T-helper 1 cell (primary cell): Measurements from ENCODE around the gene DOK7.

Experiments used
- DNase-seq, 5 donors: peaks; one replicate each; pipeline ENCODE4 v3.0.0-alpha.2; 2012 to 2020

DOK7 gene

DNA sequence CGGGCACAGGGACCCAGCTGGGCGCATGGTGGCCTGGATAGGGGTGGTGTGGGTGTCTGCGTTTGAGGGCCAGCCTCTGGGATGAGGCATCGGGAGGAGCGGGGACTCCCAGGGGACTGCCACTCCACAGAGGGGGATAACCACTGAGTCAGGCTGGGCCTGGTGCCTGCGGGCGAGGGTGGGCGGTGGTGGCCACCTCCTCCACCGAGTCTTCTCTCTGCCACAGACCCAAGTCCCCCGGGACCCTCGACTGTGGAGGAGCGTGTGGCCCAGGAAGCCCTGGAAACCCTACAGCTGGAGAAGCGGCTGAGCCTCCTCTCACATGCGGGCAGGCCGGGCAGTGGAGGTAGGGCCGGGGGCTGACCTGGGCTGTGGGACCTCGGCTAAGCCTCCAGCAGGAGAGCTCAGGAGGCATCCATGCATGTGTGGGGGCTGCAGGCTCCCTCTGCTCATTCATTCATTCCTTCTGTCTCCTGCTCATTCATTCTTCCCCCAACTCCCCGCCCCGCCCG is 26.4 kb downstream of the DOK7 start:
- DNase-seq = no peak

DNA sequence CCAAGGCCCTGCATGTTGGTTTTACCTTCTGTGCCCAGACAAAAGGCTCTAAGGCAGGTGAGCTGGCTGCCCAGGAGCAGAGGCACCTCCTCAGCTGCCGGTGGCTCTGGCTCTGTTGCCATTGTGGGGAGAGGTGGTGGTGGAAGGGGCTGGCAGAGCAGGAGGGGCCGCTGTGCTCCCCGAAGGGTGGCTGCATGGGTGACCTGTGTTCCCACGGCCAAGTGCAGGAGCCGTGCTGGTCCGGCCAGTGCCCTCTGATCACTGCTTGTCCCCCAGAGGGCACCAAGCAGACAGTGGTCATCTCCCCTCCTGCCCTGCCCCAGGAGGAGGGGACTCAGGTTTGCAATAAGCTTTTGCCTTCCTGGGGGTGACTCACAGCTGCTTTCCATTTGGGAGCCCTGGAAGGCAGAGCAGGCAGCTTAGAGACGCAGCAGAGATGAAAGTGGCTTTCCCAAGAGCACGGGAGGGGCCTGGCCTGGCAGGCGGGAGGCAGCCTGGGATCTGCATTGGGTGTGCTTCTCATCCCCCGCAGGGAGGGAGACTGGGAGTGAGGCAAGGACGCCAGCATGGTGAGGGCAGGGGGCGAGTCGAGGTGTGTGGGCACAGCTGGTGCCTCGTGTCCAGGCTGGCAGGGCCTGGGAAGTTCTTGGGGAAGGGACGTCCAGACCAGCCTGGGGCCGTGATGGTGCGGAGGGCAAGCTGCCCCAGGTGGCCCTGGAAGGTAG is 28.7 kb downstream of the DOK7 start:
- no peak for DNase-seq

DNA sequence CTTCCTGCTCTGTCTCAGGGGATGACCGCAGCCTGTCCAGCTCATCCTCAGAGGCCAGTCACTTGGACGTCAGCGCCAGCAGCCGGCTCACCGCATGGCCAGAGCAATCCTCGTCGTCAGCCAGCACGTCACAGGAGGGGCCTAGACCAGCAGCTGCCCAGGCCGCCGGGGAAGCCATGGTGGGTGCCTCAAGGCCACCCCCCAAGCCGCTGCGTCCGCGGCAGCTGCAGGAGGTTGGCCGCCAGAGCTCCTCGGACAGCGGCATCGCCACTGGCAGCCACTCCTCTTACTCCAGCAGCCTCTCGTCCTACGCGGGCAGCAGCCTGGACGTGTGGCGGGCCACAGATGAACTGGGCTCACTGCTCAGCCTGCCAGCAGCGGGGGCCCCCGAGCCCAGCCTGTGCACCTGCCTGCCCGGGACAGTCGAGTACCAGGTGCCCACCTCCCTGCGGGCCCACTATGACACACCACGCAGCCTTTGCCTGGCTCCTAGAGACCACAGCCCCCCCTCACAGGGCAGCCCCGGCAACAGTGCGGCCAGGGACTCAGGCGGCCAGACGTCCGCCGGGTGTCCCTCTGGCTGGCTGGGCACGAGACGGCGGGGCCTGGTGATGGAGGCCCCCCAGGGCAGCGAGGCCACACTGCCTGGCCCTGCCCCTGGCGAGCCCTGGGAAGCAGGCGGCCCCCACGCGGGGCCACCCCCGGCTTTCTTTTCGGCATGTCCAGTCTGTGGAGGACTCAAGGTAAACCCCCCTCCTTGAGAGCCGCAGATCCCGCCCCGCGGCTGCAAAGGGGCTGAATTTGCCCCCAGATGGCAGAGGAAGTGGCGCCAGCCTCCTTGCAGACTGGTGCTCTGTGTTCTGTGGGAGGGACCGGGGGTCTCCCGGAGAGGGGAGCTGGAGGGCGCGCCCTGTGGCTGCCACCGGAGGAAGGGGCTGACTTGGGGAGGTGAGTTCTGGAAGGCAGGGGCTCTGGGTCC is 29.9 kb downstream of the DOK7 start:
- DNase-seq = no peak

DNA sequence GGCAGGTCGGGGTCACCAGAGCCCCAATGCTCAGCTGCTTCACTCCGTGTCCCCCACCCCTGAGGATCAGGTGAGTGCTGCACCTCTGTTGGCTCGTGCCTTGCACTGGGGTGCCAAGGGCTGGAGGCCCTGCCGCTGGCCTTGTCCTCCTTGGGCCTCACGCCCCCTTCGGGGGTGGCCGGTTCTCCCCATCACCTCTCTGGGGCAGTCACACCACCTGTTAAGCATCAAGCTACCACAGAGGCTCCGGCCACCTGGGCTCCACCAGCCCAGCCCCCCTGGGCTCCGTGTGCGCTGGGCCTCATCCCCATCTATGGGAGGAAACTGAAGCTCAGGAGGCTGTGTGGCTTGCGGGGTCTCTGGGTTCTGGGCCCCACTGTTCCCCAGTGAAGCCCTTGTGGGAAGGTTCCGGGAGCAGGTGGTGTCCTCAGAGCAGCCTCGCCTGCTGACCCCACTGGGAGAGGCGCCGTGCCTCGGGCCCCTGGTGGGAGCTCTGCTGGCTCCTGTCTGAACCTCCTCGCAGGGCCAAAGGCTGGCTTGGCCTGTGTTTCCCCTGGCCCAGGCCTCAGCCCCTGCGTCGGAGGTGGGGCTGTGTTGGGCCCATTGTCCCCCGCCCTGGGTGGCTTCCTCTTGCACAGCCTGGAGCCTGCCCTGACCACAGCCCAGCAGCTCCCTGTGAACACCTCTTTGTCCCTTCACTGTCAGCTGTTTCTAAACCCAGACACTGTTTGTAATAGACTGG is 30.8 kb downstream of the DOK7 start:
- no peak for DNase-seq

DNA sequence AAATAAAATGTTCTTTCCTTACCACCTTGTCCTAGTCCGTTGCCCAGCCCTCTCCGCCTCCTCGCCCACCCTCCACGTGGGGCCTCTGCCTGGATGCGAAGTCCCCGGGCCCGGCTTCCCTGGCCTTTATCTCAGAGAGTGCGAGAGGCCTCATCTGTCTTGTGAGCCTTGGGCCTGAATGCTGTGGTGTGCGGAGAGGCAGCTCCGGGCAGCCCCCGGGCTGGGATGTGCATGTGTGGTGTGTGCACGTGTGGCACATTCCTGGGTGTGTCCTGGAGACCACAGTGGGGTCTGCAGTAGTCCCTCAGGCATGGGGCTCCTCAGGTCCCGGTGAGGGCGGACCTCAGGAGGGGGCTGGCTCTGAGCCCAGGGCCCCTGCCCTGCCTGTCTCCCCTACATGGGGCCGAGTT is 31.4 kb downstream of the DOK7 start:
- DNase-seq = no peak

DNA sequence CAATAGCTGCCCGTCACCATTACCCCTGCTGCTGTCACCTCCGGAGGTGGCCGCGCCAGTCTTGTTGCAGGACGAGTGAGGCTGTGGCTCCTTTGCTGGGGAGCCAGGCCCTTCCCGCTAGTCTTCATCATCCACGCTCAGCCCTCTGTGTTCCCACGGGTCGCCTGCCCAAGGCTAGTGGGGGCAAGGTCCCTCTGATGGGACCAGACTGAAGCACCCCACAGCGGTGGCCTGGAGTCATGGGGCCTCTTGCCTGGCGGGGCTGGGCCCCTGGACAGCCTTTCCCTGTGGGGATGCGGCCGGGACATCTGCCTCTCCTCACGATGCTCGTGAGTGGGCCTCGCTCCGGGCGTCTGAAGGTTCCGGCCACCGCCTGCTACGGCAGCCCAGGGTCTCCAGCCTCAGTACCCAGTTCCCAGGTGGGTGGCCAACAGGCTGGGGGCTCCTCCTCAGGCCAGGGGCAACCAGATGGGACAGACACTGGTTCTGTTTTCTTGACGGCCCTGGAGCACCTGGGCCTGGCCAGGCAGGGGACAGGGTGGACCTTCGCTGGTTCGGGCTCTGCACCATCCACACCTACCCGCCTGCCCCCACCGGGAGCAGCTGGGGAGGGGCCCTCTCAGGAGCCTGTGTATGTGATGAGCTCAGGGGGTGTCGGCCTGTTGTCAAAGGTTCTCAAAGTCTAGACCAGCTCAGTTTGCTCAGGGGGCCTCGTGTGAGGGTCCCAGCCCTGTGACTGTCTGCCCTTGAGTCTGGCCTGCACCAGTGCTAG is 32.3 kb downstream of the DOK7 start:
- DNase-seq = no peak

DNA sequence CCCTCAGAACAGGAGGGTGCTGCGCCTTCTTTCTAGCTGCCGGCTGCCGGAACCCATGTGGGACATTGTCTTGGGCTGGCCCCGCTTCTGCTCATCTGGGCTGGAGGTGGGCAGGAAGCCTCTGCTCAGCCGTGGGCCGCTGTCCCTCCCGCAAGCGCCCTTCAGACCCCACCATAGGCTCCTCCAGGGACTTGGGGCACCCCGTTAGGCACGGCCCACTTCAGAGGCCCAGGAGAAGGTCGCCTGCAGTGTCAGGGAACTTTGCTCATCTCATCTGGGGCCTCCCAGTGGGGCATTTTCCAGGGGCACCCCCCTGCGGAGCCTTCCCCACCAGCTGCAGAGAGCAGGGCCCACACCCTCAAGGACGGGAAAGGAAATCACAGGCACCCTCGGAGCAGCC is 32.9 kb downstream of the DOK7 start:
- DNase-seq = no peak

DNA sequence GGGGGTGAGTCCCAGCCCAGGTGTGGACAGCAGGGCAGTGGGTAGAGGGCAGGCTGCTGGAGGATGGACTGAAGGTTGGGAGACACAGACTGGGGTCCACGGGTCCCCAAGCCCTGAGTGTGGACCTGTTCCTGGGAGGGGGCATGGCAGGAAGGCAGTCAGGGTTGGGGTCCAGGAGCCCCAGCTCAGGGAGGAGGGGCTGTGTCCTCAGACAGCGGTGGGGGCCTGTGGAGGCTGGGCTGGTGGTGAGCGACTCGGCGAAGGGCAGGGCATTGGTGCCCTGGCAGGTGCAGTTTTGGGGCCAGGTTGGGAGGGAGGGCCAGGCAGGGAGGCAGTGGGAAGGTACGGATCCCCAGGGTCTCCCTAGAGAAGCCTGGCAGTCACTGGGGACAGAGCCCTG is 34.0 kb downstream of the DOK7 start:
- no peak for DNase-seq

DNA sequence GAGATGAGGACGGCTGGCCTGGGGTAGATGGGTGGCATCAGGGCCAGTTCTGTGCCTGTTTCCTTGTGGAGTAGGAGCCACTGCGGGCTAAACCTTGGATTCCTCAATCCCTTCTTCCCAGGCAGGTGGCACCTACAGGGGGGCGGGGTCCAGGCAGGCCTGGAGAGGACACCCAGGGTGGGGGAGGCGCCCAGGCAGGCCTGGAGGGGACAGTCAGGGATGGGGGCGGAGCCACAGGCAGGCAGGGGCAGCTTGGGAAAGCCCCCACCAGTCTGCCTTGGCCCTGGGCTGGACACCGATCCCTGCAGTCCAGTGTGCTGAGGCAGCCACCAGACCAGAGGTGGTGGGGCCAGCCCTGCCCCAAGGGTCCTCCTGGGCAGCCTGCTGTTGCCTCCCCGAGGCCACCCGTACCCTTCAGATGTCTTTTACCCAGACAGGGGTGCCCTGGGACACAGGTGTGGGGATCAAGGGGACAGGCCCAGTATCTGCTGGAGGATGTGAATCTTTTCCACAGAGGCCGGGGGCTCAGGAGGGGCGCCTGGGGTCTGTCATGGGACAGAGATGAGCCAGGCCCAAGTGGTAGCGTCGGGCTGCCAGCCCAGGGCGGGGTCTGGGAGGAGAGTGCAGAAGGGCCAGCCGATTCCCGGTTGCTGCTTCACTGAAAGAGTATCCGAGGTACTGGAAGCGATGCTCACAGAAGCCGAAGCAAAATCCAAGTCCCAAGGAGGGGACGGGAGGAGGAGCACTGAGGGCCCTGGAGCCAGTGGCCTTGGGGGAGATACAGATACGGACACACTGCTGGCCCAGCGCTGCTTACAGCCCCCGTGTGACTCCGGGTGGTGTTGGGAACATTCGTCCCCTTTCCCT is 34.6 kb downstream of the DOK7 start:
- no peak for DNase-seq

DNA sequence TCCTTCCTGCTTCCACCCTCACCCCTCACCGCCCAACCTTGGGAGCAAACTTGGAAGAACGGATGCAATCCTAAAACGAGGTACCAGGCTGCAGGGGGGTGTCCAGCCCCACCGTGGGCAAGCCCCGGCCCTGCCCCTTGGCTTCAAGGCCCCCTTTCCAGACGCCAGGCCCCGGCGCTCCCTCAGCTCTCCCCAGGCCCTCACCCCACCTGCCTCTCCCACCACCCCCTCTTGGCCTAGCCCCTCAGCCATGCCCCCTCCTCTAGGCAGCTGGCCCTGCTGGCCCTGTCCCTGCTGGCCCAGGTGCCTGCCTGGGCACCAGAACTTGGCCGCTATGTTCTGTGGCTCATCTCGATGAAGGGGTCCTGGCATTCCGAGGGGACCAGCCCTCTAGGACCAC is 35.3 kb downstream of the DOK7 start:
- no peak for DNase-seq

DNA sequence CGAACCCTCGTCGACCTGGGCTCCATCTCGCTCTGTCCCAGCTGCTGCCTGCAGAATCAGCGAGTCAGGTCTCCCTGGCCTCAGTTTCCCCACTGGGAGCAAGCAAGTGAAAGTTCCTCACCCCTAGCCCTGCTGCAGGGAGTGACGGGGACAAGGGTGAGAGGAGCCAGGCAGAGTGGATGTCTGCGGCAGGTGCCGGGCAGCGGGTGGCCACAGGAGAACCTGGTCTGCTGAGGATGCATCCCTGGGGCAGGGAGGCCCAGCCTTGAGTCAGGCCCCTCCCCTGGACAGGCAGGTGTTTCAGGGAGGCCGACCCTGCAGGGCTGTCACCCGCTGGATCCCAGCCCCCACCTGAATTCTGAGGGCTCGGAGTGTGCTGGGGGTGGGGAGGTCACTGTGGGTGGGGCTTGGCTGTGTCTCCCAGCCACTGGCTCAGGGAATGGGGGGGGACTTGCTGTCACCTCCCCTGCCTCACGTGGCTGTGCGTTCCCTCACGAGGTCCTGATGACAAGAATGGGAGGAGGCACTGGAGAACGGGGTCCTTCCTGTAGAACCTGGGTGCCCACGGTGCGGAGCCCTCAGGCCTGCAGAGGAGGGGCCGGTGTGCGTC is 35.9 kb downstream of the DOK7 start:
- DNase-seq = no peak

DNA sequence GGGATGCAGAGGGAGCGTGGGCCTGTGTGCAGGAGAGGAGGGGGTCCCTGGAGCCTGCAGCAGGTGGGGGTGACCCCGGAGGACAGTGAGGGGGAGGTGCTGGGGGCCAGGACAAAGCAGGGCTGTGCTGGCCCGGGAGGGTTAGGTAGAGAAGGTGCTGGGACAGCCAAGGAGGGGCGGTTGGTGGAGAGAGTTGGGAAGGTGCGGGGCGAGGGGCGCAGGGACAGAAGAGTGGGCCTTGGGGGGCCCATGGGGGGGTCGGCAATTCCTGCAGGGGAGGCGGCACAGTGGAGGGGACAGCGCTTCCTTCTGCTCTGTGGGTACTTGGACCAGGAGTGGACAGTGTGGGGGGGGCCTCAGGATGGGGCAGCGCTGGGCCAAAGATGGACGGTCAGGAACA is 36.6 kb downstream of the DOK7 start:
- no peak for DNase-seq

DNA sequence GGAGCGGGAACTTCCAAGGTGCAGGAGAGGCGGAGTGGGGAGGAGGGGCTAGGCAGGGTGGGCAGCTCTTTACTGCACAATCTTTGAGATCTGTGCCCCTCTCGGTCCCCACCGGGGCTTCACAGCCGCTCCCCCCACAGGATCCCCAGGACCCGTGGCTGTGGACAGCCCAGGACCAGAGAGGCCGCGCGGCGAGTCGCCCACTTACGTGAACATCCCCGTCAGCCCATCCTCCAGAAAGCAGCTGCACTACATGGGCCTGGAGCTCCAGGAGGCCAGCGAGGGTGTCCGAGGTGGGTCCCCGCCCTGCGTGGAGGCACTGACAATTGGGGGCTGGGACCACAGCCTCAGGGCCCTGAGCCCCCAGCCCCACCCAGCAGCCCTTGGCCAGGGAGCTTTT is 37.0 kb downstream of the DOK7 start:
- no peak for DNase-seq

DNA sequence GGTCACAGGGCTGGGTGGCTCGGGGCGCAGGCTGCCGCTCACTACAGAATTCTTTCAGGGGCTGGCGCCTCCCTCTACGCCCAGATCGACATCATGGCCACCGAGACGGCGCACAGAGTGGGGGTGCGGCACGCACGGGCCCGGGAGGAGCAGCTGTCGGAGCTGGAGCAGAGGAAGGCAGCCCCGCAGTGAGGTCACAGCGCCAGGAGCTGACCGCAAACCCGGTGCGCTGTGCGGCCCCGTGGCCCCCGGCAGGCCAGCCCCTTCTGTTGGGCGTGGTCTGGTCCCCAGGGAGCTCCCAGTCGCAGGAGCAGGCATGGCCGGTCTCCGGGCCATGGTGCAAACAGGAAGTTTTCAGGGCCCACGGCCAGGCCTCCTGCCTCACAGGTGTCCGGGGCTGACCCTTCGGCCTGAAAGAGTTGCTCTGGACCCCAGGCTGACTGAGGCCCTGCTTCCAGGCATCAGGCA is 37.6 kb downstream of the DOK7 start:
- DNase-seq = no peak

DNA sequence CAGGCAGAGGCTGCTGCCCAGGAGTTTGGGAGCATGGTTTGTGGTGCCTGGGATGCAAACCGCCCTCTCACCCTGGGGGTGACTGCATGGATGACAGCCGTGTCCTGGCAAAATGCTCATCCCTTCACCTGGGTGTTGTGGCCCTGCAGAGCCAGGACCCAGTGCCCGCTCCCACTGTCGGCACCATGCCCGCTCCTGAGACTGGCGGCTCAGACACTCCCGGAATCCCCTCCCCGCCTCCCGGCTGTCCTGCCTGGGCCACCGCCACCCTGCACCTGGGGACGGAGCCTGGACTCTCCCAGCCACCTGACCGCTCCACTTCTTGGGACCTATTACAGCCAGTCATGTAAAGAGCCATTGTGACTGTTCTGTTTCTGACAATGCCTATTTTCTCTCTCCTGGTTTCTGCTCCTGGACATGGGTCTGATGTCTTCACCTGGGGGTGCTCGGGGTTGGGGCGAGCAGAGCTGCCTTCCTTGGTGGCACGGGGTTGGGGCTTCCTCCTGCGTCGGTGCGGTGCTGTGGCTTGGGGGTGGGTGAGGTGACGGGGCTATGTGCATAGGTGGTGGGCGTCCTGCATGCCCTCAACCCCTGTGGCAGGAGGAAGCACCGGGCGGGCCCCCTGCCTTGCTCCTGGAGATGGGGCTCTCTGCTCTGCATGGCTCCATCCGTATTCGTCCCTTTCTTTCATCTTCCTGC is 38.2 kb downstream of the DOK7 start:
- no peak for DNase-seq

DNA sequence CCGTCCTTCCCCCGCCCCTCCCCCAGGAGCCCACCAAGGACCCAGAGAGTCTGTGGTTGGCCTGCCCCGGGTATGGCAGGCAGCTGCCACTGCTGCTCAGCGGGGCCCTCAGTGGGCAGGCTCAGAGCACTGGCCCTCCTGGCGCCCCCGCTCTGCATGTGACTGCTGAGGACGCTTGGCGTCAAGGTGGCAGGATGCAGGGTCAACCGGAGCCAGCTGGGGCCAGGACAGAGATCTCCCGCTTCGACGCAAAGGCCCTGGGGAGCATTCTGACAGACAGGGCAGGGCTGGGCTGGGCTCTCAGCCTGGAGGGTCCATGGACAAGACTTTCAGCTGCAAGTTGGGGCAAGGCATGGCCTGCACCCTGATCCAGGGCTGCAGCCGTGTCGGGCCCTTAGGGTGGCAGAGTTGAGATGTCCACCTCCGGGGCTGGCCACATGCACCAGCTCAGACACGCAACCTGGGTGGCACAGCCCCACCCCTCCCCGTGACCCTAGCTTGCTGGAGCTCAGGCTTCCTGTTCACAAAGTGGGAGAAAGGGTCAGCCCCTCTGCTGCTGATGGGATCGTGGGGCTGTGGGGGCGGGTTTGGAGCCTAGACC is 38.8 kb downstream of the DOK7 start:
- no peak for DNase-seq

DNA sequence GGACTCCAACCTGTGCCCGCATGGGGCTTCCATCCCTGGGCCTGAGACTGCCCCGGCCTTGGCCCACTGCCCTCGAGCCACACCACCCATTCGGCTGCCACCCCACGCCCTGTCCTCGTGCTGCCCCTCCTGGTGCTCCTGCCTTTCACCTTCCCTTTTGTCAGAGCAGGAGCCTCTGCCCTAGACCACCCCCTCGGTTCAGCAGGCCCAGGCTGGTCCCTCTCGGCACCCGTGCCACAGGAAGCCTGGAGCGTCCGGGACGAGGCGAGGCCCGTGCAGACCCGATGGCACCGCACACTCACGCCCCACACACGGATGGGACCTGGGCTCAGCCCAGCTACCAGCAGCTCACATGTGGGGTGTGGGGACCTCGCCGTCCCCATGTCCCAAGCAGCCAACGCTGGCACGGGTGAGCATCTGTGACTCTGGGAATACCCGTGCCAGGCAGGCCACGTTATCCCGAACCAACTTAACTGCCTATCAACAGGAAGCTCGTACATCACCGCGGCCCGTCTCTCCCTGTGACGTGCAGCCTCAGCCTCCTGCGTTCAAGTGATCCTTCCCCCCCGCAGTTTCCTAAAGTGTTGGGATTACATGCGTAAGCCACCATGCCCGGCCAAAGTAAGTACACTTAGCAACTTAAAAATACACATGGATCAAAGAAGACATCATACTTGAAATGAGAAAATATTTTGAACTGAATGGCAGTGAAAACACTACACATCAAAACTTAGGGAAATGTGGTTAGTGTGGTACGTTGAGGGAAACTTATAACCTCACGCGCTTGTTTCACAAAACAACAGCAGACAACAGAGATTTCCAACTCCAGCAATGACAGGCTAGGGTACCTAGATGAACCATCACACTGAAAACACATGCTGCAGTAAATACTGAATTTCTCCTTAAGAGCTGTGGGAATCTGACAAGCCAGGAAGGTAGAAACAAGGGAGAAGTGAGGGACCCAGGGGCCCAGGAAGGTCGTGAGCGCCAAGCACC is 40.1 kb downstream of the DOK7 start:
- DNase-seq = no peak

DNA sequence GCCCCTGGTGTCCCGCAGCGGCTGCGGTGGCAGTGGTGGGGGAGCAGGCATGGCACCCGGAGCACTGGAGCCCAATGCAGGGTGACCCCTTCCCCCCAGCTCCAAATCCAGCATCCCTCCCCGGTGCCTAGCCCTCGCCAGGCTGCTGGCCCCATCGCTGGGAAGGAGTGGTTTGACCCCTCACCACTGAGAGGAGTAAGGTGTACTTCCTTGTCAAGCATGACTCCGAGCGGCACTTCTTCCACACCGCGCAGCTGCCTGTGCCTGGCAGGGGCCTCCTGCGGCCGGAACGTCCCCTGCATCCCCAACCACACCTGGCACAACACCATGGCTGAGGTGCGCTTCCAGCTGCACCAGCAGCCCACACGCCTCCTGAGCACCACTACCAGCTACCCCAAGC is 42.1 kb downstream of the DOK7 start:
- no peak for DNase-seq
